Urothelium cell line (cell line): Measurements from ENCODE around the gene C1orf232.

Experiments used
- DNase-seq: peaks from one replicate; pipeline ENCODE4 v3.0.0; 2011; ENCODE audit warnings: low spot score, mixed read lengths
- FAIRE-seq: peaks from 2 replicates; lab custom pipeline; 2011; peaks lifted over from hg19 to GRCh38; lab: Jason Lieb, UNC

C1orf232 gene

DNA sequence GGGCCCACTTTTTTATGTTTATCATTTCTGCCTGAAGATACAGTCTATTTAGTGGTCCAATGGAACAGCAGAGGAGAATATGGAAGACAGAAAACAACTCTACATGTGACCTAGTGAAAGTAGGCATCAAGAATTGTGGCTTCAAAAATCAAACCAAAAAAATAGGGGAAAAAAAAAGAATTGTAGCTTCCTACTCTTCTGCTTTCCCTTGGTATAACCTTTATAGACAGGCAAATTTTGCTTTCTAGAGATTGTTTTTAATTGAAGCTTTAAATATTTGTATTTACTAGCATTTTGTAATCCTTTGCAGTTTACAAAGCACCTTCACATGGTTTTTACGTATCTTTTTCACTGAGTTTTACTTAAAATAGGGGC is 42.8 kb downstream of the C1orf232 start:
- FAIRE-seq (no peak), DNase-seq (no peak)

DNA sequence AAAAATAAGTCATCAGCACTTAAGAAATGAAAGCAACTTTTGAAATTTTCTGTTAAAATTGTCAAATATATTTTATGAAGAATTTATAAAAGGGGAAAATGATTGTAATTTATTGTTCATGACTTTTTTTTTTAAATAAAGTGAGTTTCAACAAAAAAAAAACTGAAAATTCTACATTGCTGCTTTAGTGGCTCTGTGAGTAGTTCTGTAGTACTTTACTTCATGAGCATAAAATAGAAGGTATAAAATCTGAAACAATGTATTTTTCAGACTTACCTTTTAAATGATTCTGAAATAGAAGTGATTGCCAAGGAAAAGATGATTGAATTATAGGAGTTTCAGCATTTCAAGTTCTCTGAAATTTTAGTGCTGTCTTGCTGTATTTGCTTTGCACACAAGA is 43.4 kb downstream of the C1orf232 start:
- DNase-seq (no peak), FAIRE-seq (no peak)

DNA sequence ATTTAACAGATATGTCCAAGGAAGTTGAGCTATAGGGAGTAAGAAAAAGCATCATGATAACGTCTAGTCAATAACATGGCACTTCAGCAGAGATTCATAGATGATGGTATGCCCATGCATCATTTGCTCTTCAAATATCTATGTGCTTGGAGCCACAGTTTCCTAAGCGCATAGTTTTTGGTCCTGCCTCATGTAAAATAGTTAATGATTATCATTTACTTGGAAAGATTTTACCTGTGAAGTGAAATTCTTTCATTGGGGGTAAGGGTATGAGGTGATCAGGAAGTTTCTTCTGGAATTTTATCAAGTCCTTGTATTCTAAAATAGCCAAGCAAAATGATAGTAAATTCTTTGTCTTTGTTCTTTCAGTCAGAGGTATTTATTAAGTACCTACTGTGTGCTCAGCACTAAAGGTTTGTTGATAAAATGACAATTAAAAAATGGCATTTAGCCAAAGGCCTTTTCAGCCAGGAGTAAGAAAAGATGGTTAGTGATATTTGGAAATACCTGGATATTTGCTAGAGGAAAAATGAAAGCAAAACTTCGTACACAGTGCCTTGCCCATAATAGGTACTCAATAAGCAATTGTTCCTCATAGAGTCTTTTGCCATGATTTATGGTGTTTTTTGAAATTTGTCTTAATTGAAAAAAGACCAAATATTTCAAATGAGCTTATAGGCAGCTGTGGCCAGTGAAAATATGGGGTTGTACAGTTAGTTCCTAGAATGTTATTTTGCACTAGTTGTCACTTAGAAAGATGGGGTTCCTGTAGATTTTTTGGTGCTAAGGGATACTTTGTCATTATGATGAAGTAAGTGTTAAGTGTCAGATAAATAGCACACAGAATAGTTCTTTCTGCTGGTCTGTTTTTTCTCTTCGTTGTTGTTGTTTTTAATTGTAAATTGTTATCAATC is 44.1 kb downstream of the C1orf232 start:
- FAIRE-seq = no peak
- DNase-seq = no peak

DNA sequence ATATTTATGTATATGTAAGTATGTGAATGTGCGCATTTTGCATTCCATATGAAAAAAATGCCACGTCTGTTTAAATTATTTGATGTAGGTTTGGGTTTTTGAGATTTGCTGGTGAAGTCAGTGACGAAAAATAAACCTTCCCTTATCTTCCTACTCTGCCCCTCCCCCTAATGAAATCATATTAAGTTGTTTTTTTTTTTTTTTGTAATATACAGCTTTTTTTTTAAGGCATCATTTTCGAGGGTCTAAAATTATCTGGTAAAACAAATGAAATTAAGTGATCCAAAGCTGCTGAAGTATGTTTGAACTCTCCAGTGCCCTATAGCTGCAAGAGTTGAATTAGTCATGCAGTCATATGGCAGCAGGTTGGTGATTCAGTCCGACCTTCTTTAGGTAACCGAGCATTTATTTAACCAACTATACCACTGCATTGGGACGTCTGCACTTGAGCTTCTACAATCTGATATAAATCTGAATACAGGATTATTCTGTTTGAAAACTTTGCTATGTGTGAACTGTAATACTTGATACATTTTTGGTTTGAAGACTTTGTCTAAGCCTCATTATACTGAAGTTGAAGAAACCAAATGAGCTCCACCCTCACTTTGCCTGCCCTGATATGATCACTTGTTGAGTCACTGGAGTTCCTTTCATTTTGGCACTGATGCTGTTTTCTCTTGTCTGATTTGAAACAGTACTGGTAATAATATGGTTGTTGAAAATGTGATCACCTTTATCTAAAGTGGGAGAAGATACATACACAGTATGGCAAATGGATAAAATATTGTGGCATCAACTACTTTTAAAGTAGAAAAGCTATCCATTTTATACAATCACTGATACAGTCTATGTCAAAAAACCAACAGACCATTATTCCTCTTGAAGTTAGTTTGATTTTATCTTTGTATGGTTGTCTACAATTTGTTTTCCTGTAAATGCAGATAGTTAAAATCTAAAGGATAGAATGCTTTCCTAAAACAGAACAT is 45.5 kb downstream of the C1orf232 start:
- no peak for FAIRE-seq
- DNase-seq = no peak

DNA sequence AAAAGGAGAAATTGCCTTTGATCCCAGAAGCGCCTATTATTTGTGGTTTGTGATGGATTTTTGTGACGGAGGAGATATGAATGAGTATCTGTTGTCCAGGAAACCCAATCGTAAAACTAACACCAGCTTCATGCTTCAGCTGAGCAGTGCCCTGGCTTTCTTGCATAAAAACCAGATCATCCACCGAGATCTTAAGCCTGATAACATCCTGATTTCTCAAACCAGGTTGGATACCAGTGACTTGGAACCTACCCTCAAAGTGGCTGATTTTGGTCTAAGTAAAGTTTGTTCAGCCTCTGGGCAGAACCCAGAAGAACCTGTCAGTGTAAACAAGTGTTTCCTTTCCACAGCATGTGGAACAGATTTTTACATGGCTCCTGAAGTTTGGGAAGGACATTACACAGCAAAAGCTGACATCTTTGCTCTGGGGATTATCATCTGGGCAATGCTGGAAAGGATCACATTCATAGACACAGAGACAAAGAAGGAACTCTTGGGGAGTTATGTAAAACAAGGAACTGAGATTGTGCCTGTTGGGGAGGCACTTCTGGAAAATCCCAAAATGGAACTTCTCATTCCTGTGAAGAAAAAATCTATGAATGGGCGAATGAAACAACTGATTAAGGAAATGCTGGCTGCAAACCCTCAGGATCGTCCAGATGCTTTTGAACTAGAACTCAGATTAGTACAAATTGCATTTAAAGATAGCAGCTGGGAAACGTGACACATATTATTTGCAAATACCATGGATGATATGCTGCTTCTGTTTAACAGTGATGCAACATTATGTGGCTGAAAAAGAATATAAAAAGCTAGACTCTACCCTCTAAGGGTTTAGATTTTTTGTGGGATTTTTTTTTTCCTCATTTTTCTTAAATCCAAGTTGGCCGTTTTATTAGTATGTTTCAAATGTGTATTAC is 46.6 kb downstream of the C1orf232 start:
- DNase-seq = no peak
- no peak for FAIRE-seq

DNA sequence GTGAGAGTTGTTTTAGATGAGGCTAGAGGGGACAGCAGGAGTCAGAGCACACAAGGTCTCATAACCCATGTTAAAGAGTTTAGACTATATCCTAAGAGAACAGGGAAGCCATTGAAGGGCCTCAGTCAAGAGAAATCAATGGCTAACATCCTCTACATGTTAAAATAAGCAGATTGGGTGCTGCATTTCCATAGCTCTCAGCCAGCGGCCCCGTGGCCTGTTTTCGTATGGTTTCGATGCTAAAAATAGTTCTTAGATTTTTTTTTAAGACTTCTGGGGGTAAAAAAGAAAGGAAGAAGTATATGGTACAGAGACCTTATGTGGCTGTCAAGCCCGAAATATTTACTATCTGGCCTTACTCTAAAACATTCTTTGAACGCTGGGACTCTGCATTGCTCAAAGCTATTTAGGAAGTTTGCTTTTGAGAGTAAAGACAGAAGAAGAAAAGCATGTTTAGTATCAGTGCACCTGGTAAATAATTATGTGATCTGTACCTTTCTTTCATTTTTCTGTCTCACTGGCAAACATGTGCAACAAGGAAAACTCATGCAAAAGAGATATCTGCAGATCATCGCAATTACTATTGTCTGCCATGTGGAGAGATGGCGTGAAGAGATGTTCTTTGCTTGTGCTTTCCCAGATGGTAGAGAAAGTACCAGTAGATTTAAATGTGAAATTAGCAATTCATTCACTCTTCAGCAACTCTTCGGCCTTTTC is 48.7 kb downstream of the C1orf232 start:
- FAIRE-seq (no peak), DNase-seq (no peak)

DNA sequence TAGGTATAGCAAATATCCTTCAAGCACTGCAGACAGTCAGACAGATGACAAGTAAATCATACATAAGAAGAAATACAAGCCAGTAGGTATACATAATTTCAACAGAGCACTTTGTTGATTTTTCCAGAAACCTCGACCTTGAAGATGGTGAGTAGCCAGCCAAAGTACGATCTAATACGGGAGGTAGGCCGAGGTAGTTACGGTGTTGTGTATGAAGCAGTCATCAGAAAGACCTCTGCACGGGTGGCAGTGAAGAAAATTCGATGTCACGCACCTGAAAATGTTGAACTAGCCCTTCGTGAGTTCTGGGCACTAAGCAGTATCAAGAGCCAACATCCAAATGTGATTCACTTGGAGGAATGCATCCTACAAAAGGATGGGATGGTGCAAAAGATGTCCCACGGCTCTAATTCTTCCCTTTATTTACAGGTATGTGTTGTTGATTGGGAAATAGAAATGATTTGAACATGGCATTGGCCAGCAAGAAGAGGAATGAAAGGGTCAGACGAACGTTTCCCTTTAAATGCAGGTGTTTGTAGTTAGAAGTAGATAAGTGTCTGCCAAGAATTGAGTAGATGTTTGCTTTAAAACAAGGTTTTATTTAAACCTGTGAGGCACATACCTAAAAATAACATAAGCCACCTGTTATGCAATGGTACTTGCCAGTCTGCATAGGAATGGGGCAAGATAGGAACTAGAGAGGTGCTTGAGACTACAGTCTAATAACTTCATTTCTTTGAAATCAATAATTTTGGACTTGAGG is 54.4 kb downstream of the C1orf232 start:
- DNase-seq (no peak), FAIRE-seq (no peak)
